Caki2 (cell line): ENCODE measurements around the gene SHC3. TPM values are rescaled to one million over a fixed set of nuclear protein-coding genes. Genes with fewer than 3 reads are reported as not detected.
A peak's percentile ranks its signal among the peaks of the same experiment; 100 is the strongest.

ENCODE experiments used
- DNase-seq: peaks from one replicate; pipeline ENCODE4 v3.0.0-alpha.2; 2015; ENCODE audit warnings: low read depth
- in situ Hi-C: cut with HindIII; loops from 2 replicates; pipeline ENCODE4 v1.10.0; 2016; ENCODE audit warnings: low sequenced_read_pairs, low pct_unique_long_range_greater_than_20kb, mixed read lengths
- total RNA-seq: library from RNA; depleted of rRNA; stranded (reverse); fragments of >200 nt; shearing (Covaris generic); gene quantifications from 2 replicates; pipeline ENCODE4 v1.2.3, GENCODE V29; 2014; ENCODE audit warnings: low replicate concordance

The SHC3 gene
- total RNA-seq, 1 experiment from 2014 or later = 1.0 TPM

GRCh38 chr9:89021154-89021803 lies 157.3 kb downstream of the SHC3 start:
- in situ Hi-C loops = no loop called here
- DNase-seq = peak; percentile 71

- DNase-seq = no peak
- in situ Hi-C loops = no loop called here
Observed at GRCh38 chr9:89020754-89021153, 157.9 kb downstream of the SHC3 start.

GRCh38 chr9:89015336-89015735 lies 163.3 kb downstream of the SHC3 start:
- in situ Hi-C loops = no loop called here

GRCh38 chr9:89014153-89014552 lies 164.5 kb downstream of the SHC3 start:
- in situ Hi-C loops = no loop called here
- DNase-seq = no peak

More at GRCh38 chr9:89015336-89015735, 163.3 kb downstream of the SHC3 start:
- DNase-seq = no peak

- no peak for DNase-seq
- in situ Hi-C loops = no loop called here
Observed at GRCh38 chr9:89013660-89014059, 165.0 kb downstream of the SHC3 start.

- DNase-seq = no peak
- in situ Hi-C loops = no loop called here
Observed at GRCh38 chr9:89012294-89013042, 166.2 kb downstream of the SHC3 start.

GRCh38 chr9:89011683-89012082 lies 166.9 kb downstream of the SHC3 start:
- DNase-seq = no peak
- in situ Hi-C loops = no loop called here

GRCh38 chr9:89010526-89011111 lies 168.0 kb downstream of the SHC3 start:
- no peak for DNase-seq
- in situ Hi-C loops = no loop called here

GRCh38 chr9:89010056-89010455 lies 168.6 kb downstream of the SHC3 start:
- in situ Hi-C loops = no loop called here
- no peak for DNase-seq

GRCh38 chr9:89009546-89009840 lies 169.1 kb downstream of the SHC3 start:
- in situ Hi-C loops = no loop called here

GRCh38 chr9:89008744-89009545 lies 169.7 kb downstream of the SHC3 start:
- no peak for DNase-seq
- in situ Hi-C loops = no loop called here

More at GRCh38 chr9:89009546-89009840, 169.1 kb downstream of the SHC3 start:
- DNase-seq = no peak

GRCh38 chr9:89008055-89008743 lies 170.4 kb downstream of the SHC3 start:
- in situ Hi-C loops = no loop called here
- DNase-seq = no peak

GRCh38 chr9:89006996-89007967 lies 171.3 kb downstream of the SHC3 start:
- in situ Hi-C loops = no loop called here
- DNase-seq = no peak

- in situ Hi-C loops = no loop called here
- DNase-seq = no peak
Observed at GRCh38 chr9:89006267-89006666, 172.4 kb downstream of the SHC3 start.

GRCh38 chr9:89005323-89005722 lies 173.3 kb downstream of the SHC3 start:
- in situ Hi-C loops = no loop called here
- DNase-seq = no peak

GRCh38 chr9:89002987-89003386 lies 175.6 kb downstream of the SHC3 start:
- in situ Hi-C loops = no loop called here
- DNase-seq = no peak

GRCh38 chr9:89001917-89002540 lies 176.6 kb downstream of the SHC3 start:
- in situ Hi-C loops = no loop called here
- no peak for DNase-seq
